Activated CD4-positive, alpha-beta T cell treated with anti-CD3 and anti-CD28 coated beads, Interleukin-2, amount 50 U/mL, for 48 hours (primary cell): ENCODE results near the gene ALDH3A1.
A peak's percentile ranks its signal among the peaks of the same experiment; 100 is the strongest.

Source experiments
- DNase-seq, 2 experiments: peaks; one replicate each; pipeline ENCODE4 v3.0.0-alpha.2; 2020

Gene ALDH3A1

GRCh38 chr17:19759568-19760549 lies 11.8 kb upstream of the ALDH3A1 start:
- DNase-seq = no peak

GRCh38 chr17:19757536-19758180 lies 9.6 kb upstream of the ALDH3A1 start:
- DNase-seq = no peak

GRCh38 chr17:19756546-19756945 lies 8.4 kb upstream of the ALDH3A1 start:
- DNase-seq = no peak

- no peak for DNase-seq
These were observed 7.9 kb upstream of the ALDH3A1 start for GRCh38 chr17:19755821-19756510.

- no peak for DNase-seq
These were observed 7.3 kb upstream of the ALDH3A1 start for GRCh38 chr17:19755392-19755791.

- DNase-seq = no peak
These were observed 5.8 kb upstream of the ALDH3A1 start for GRCh38 chr17:19753661-19754463.

- no peak for DNase-seq
These were observed 5.0 kb upstream of the ALDH3A1 start for GRCh38 chr17:19753051-19753509.

- DNase-seq = no peak
These were observed 4.3 kb upstream of the ALDH3A1 start for GRCh38 chr17:19752216-19753050.

- no peak for DNase-seq
These were observed 2.7 kb upstream of the ALDH3A1 start for GRCh38 chr17:19750835-19751234.

- no peak for DNase-seq
These were observed 2.0 kb upstream of the ALDH3A1 start for GRCh38 chr17:19750020-19750572.

- no peak for DNase-seq
These were observed 702 bp upstream of the ALDH3A1 start for GRCh38 chr17:19748807-19749193.

- DNase-seq = no peak
These were observed 859 bp downstream of the ALDH3A1 start for GRCh38 chr17:19747159-19747719.

GRCh38 chr17:19746517-19746916 lies 1.6 kb downstream of the ALDH3A1 start:
- no peak for DNase-seq

GRCh38 chr17:19744922-19745757 lies 3.0 kb downstream of the ALDH3A1 start:
- DNase-seq = peak; percentile 92 to 94

GRCh38 chr17:19744492-19744891 lies 3.6 kb downstream of the ALDH3A1 start:
- DNase-seq = peak in 1 of 2 experiments; percentile 17

- DNase-seq = no peak
These were observed 4.7 kb downstream of the ALDH3A1 start for GRCh38 chr17:19743101-19744100.

- DNase-seq = no peak
These were observed 5.6 kb downstream of the ALDH3A1 start for GRCh38 chr17:19742495-19742894.

- DNase-seq = no peak
These were observed 6.2 kb downstream of the ALDH3A1 start for GRCh38 chr17:19741832-19742457.
